Neural cell (in vitro differentiated cells): ENCODE results near the gene CSF2RB. TPM values are rescaled to one million over a fixed set of nuclear protein-coding genes. Genes with fewer than 3 reads are reported as not detected.

Experiments
- H2AFZ ChIP-seq: fragments of 200-600, 300-800 bp; sonication (generic), shearing (Covaris generic); 2 replicates; pipeline ENCODE4 v1.6.0; 2014; ENCODE audit warnings: low read depth, mild to moderate bottlenecking, antibody characterized with exemption, low read length, moderate library complexity
- H3F3A ChIP-seq: fragments of 200-600 bp; shearing (Covaris generic); 2 replicates; pipeline ENCODE4 v1.6.1; 2016; ENCODE audit warnings: mild to moderate bottlenecking, moderate library complexity, mixed read lengths, antibody characterized with exemption, low read length; ENCODE audit not compliant: insufficient read depth, poor library complexity, severe bottlenecking
- H3K27ac ChIP-seq: fragments of 200-600, 300-800 bp; sonication (generic), shearing (Covaris generic); 2 replicates; pipeline ENCODE4 v1.5.1; 2014; ENCODE audit warnings: mild to moderate bottlenecking, low read length, moderate library complexity
- H3K27me3 ChIP-seq: fragments of 300-800, 200-600 bp; sonication (generic), shearing (Covaris generic); 2 replicates; pipeline ENCODE4 v1.6.0; 2014; ENCODE audit warnings: mild to moderate bottlenecking, low read depth, low read length, moderate library complexity; ENCODE audit not compliant: insufficient read depth
- H3K36me3 ChIP-seq: fragments of 300-800, 200-600 bp; sonication (generic), shearing (Covaris generic); 2 replicates; pipeline ENCODE4 v1.5.1; 2014; ENCODE audit warnings: mild to moderate bottlenecking, antibody characterized with exemption, low read length, moderate library complexity; ENCODE audit not compliant: insufficient read depth
- H3K4me2 ChIP-seq: fragments of 300-800, 200-600 bp; sonication (generic), shearing (Covaris generic); 2 replicates; pipeline ENCODE4 v1.6.0; 2014; ENCODE audit warnings: mild to moderate bottlenecking, low read length
- H3K4me3 ChIP-seq: fragments of 300-800, 200-600 bp; sonication (generic), shearing (Covaris generic); 2 replicates; pipeline ENCODE4 v1.5.1; 2014; ENCODE audit warnings: mild to moderate bottlenecking, low read length, moderate library complexity
- H3K79me2 ChIP-seq: fragments of 200-600 bp; shearing (Covaris generic); replicated peaks from 2 replicates; pipeline ENCODE4 v1.6.0; 2014; ENCODE audit warnings: mild to moderate bottlenecking, low read length, moderate library complexity; ENCODE audit not compliant: insufficient read depth
- H3K9ac ChIP-seq: fragments of 300-800, 200-600 bp; sonication (generic), shearing (Covaris generic); 2 replicates; pipeline ENCODE4 v1.6.1; 2016; ENCODE audit warnings: mild to moderate bottlenecking, low read length, mixed read lengths
- H3K9me2 ChIP-seq: fragments of 200-600 bp; shearing (Covaris generic); 2 replicates; pipeline ENCODE4 v1.6.1; 2016; ENCODE audit warnings: mild to moderate bottlenecking, low read length, mixed read lengths; ENCODE audit not compliant: insufficient read depth
- H3K9me3 ChIP-seq: fragments of 200-600, 300-800 bp; sonication (generic), shearing (Covaris generic); 2 replicates; pipeline ENCODE4 v1.6.1; 2016; ENCODE audit warnings: mild to moderate bottlenecking, mixed run types, low read length, moderate library complexity, mixed read lengths
- H4K20me1 ChIP-seq: fragments of 200-600 bp; shearing (Covaris generic); 2 replicates; pipeline ENCODE4 v1.6.1; 2016; ENCODE audit warnings: mild to moderate bottlenecking, mixed run types; ENCODE audit not compliant: insufficient read depth
- CTCF ChIP-seq: fragments of 450-650 bp; IDR thresholded peaks from 2 replicates; pipeline ENCODE4 v1.5.1; 2014; ENCODE audit warnings: antibody characterized with exemption, mild to moderate bottlenecking, moderate library complexity; ENCODE audit not compliant: poor library complexity, severe bottlenecking
- EP300 ChIP-seq: fragments of 450-650 bp; conservative IDR thresholded peaks from 2 replicates; pipeline ENCODE4 v1.6.1; 2014; ENCODE audit warnings: antibody characterized with exemption, mild to moderate bottlenecking, moderate library complexity; ENCODE audit not compliant: poor library complexity, severe bottlenecking
- EZH2 ChIP-seq: fragments of 200-600, 300-800 bp; shearing (Covaris generic), sonication (generic); IDR thresholded peaks from 2 replicates; pipeline ENCODE4 v1.6.1; 2014; ENCODE audit warnings: antibody characterized with exemption, low read length, borderline replicate concordance, mild to moderate bottlenecking; ENCODE audit not compliant: insufficient read depth, poor library complexity, severe bottlenecking
- MXI1 ChIP-seq: fragments of 450-650 bp; conservative IDR thresholded peaks from 2 replicates; pipeline ENCODE4 v1.6.1; 2014; ENCODE audit warnings: antibody characterized with exemption, mild to moderate bottlenecking; ENCODE audit not compliant: poor library complexity, severe bottlenecking
- POLR2AphosphoS5 ChIP-seq: IDR thresholded peaks from 2 replicates; pipeline ENCODE4 v1.6.1; 2012
- RAD21 ChIP-seq: fragments of 450-650 bp; conservative IDR thresholded peaks from 2 replicates; pipeline ENCODE4 v1.6.1; 2014; ENCODE audit warnings: antibody characterized with exemption, mild to moderate bottlenecking, moderate library complexity
- REST ChIP-seq: IDR thresholded peaks from 2 replicates; pipeline ENCODE4 v1.6.1; 2012; ENCODE audit warnings: borderline replicate concordance
- SMC3 ChIP-seq: fragments of 450-650 bp; conservative IDR thresholded peaks from 2 replicates; pipeline ENCODE4 v1.6.1; 2014; ENCODE audit warnings: antibody characterized with exemption, mild to moderate bottlenecking, moderate library complexity; ENCODE audit not compliant: poor library complexity
- TAF1 ChIP-seq: IDR thresholded peaks from 2 replicates; pipeline ENCODE4 v1.6.1; 2012; ENCODE audit warnings: low read depth
- polyA plus RNA-seq: library from polyadenylated mRNA; depleted of rRNA; stranded (reverse); fragments of >200 nt; gene quantifications from 2 replicates; pipeline ENCODE4 v1.2.3, GENCODE V29; 2014

CSF2RB gene
- polyA plus RNA-seq, 1 donor from 2014 or later = not detected

GRCh38 chr22:36912694-36913426, 568 bp upstream of the CSF2RB start:
- Histone ChIP-seq H3K4me2 (no peak overlapping the region), H3F3A (no peaks in the 10 kb centered on the region), H4K20me1 (no peaks in the 10 kb centered on the region), H3K9ac (no peak overlapping the region), H2AFZ (no peak overlapping the region), H3K36me3 (no peaks in the 10 kb centered on the region), H3K9me2 (no peaks in the 10 kb centered on the region), H3K79me2 (no peaks in the 10 kb centered on the region), H3K4me3 (no peak overlapping the region), H3K27me3 (no peaks in the 10 kb centered on the region), H3K9me3 (no peaks in the 10 kb centered on the region), H3K27ac (no peak overlapping the region)
- TF ChIP-seq EZH2 (no peak), MXI1 (no peak), EP300 (no peak), SMC3 (no peak), CTCF (no peak), POLR2AphosphoS5 (no peak), TAF1 (no peak), RAD21 (no peak), REST (no peak)

GRCh38 chr22:36914390-36914752, 943 bp downstream of the CSF2RB start:
- no peaks in the 10 kb centered on the region for H3K27me3 ChIP-seq
- no peaks in the 10 kb centered on the region for H3F3A ChIP-seq
- no peak overlapping the region for H3K4me2 ChIP-seq
- TF ChIP-seq EP300 = no peak
- no peak for TF ChIP-seq CTCF
- TF ChIP-seq SMC3 = no peak
- TF ChIP-seq REST = no peak
- no peak for TF ChIP-seq EZH2
- TF ChIP-seq POLR2AphosphoS5 = no peak
- TF ChIP-seq MXI1 = no peak
- TF ChIP-seq TAF1 = no peak
- no peak for TF ChIP-seq RAD21
- no peaks in the 10 kb centered on the region for H3K79me2 ChIP-seq
- H3K4me3 ChIP-seq = no peak overlapping the region
- no peak overlapping the region for H2AFZ ChIP-seq
- no peaks in the 10 kb centered on the region for H3K36me3 ChIP-seq
- no peak overlapping the region for H3K9ac ChIP-seq
- H4K20me1 ChIP-seq = no peaks in the 10 kb centered on the region
- no peaks in the 10 kb centered on the region for H3K9me2 ChIP-seq
- H3K9me3 ChIP-seq = no peaks in the 10 kb centered on the region
- H3K27ac ChIP-seq = no peak overlapping the region
